Astrocyte (in vitro differentiated cells and primary cell): ENCODE results near the gene PLPPR4. TPM values are rescaled to one million over a fixed set of nuclear protein-coding genes. Genes with fewer than 3 reads are reported as not detected.

Experiments
- DNase-seq: peaks from one replicate; pipeline ENCODE4 v3.0.0-alpha.2; 2010; ENCODE audit warnings: low read depth
- FAIRE-seq: peaks from 2 replicates; lab custom pipeline; 2011; peaks lifted over from hg19 to GRCh38; lab: Jason Lieb, UNC
- H2AFZ ChIP-seq: 2 replicates; pipeline ENCODE4 v1.6.0; 2012; ENCODE audit warnings: low read depth, low read length, inconsistent platforms
- H3K27ac ChIP-seq: 2 replicates; pipeline ENCODE4 v1.5.1; 2011; ENCODE audit warnings: low read depth, low read length, inconsistent platforms
- H3K27me3 ChIP-seq: 2 replicates; pipeline ENCODE4 v1.6.0; 2011; ENCODE audit warnings: low read length, inconsistent platforms; ENCODE audit not compliant: insufficient read depth
- H3K36me3 ChIP-seq: 2 replicates; pipeline ENCODE4 v1.5.1; 2011; ENCODE audit warnings: low read length, inconsistent platforms; ENCODE audit not compliant: insufficient read depth
- H3K4me1 ChIP-seq: 2 replicates; pipeline ENCODE4 v1.5.1; 2011; ENCODE audit warnings: low read length, inconsistent platforms; ENCODE audit not compliant: insufficient read depth
- H3K4me2 ChIP-seq: 2 replicates; pipeline ENCODE4 v1.6.0; 2012; ENCODE audit warnings: low read length, inconsistent platforms
- H3K4me3 ChIP-seq: 2 replicates; pipeline ENCODE4 v1.5.1; 2011; ENCODE audit warnings: low read depth, mild to moderate bottlenecking, low read length, inconsistent platforms; ENCODE audit not compliant: insufficient read depth
- H3K79me2 ChIP-seq: 2 replicates; pipeline ENCODE4 v1.6.0; 2012; ENCODE audit warnings: mild to moderate bottlenecking, low read length, inconsistent platforms; ENCODE audit not compliant: insufficient read depth
- H3K9ac ChIP-seq: 2 replicates; pipeline ENCODE4 v1.6.0; 2012; ENCODE audit warnings: mild to moderate bottlenecking, low read length, inconsistent platforms
- H3K9me3 ChIP-seq: 2 replicates; pipeline ENCODE4 v1.5.1; 2012; ENCODE audit warnings: low read depth, mild to moderate bottlenecking, low read length, inconsistent platforms; ENCODE audit not compliant: insufficient read depth
- H4K20me1 ChIP-seq: 2 replicates; pipeline ENCODE4 v1.6.0; 2012; ENCODE audit warnings: low read length, inconsistent platforms; ENCODE audit not compliant: insufficient read depth
- H3K27ac Mint-ChIP-seq: one replicate; pipeline ENCODE4 v1.8.0; 2021; ENCODE audit warnings: mild to moderate bottlenecking, mixed read lengths; ENCODE audit not compliant: unreplicated experiment
- H3K27me3 Mint-ChIP-seq: one replicate; pipeline ENCODE4 v1.8.0; 2021; ENCODE audit warnings: low read depth, mixed read lengths; ENCODE audit not compliant: unreplicated experiment
- H3K36me3 Mint-ChIP-seq: one replicate; pipeline ENCODE4 v1.8.0; 2021; ENCODE audit warnings: low read depth, mixed read lengths; ENCODE audit not compliant: unreplicated experiment
- H3K4me1 Mint-ChIP-seq: one replicate; pipeline ENCODE4 v1.8.0; 2021; ENCODE audit warnings: low read depth, mixed read lengths; ENCODE audit not compliant: unreplicated experiment
- H3K4me3 Mint-ChIP-seq: one replicate; pipeline ENCODE4 v1.8.0; 2021; ENCODE audit warnings: mild to moderate bottlenecking, moderate library complexity, mixed read lengths; ENCODE audit not compliant: unreplicated experiment
- H3K9me3 Mint-ChIP-seq: one replicate; pipeline ENCODE4 v1.8.0; 2021; ENCODE audit warnings: mild to moderate bottlenecking, mixed read lengths; ENCODE audit not compliant: unreplicated experiment
- EZH2 ChIP-seq: IDR thresholded peaks from 2 replicates; pipeline ENCODE4 v1.6.1; 2012; ENCODE audit warnings: mild to moderate bottlenecking, low read length, inconsistent platforms; ENCODE audit not compliant: insufficient read depth
- total RNA-seq: library from RNA; stranded (reverse); gene quantifications from 2 replicates; pipeline ENCODE4 v1.2.1, GENCODE V29; 2021
- TF ChIP-seq, protein P1 (sequence below): IDR thresholded peaks from 2 replicates; pipeline ENCODE4 v1.5.1; 2011; ENCODE audit warnings: low read depth, mild to moderate bottlenecking, inconsistent platforms, low read length, moderate library complexity; ENCODE audit not compliant: insufficient read depth

PLPPR4 gene
- total RNA-seq, 1 donor from 2014 or later, result 0.07 TPM

DNA sequence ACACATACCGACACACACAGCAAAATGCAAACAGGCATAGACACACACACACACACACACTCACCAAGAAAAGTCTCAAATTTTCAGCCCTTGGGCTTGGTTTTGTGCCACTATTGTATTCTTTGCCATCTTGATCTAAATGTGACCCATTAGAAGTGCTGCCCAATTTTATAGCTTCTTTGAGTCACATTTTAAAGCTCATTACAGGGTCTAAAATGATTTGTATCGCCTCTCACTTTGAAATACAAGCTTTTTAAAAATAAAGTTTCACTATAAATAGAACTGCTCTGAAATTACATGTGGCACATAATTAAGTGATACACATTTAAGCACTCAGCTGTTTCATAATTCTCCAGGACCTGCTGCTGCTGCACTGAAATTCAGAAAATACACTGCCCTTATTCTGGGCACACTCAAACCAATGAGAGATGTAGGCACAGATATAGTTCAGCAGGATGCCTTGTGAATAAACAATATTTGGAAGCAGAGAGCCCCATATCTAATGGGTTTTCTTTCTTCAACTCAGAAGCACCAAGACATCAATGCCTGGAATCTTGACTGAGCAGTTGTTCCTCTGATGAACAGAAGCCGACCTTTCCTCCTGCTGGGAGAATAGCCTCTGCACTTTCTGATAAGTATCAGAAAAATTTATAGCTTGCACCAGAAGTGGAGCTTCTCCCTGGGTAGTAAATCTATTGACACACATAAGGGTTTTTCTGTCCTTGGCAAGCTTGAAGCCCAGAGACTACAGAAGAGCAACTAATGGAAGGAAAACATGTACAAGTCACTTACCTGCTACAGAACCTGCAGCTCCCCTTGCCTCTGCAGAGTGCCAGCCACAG is 37.0 kb upstream of the PLPPR4 start:
- H3K36me3 Mint-ChIP-seq, result no peaks in the 10 kb centered on the region
- no peaks in the 10 kb centered on the region for H3K79me2 ChIP-seq
- H3K4me2 ChIP-seq, result no peak overlapping the region
- no peaks in the 10 kb centered on the region for H3K27me3 ChIP-seq
- no peak for TF ChIP-seq EZH2
- TF ChIP-seq, protein P1, sequence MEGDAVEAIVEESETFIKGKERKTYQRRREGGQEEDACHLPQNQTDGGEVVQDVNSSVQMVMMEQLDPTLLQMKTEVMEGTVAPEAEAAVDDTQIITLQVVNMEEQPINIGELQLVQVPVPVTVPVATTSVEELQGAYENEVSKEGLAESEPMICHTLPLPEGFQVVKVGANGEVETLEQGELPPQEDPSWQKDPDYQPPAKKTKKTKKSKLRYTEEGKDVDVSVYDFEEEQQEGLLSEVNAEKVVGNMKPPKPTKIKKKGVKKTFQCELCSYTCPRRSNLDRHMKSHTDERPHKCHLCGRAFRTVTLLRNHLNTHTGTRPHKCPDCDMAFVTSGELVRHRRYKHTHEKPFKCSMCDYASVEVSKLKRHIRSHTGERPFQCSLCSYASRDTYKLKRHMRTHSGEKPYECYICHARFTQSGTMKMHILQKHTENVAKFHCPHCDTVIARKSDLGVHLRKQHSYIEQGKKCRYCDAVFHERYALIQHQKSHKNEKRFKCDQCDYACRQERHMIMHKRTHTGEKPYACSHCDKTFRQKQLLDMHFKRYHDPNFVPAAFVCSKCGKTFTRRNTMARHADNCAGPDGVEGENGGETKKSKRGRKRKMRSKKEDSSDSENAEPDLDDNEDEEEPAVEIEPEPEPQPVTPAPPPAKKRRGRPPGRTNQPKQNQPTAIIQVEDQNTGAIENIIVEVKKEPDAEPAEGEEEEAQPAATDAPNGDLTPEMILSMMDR, result no peak
- H3K36me3 ChIP-seq, result no peaks in the 10 kb centered on the region
- H3K9me3 Mint-ChIP-seq, result no peaks in the 10 kb centered on the region
- peaks cover 7% of the 10 kb centered on the region for H3K27me3 Mint-ChIP-seq
- no peaks in the 10 kb centered on the region for H4K20me1 ChIP-seq
- no peak overlapping the region for H3K4me3 ChIP-seq
- no peaks in the 10 kb centered on the region for H3K9me3 ChIP-seq
- FAIRE-seq (no peak), DNase-seq (no peak)
- H3K27ac ChIP-seq, result no peak overlapping the region
- no peak overlapping the region for H3K4me3 Mint-ChIP-seq
- H3K4me1 Mint-ChIP-seq, result no peaks in the 10 kb centered on the region
- no peak overlapping the region for H3K9ac ChIP-seq
- H3K27ac Mint-ChIP-seq, result no peak overlapping the region
- no peak overlapping the region for H2AFZ ChIP-seq
- H3K4me1 ChIP-seq, result no peaks in the 10 kb centered on the region

DNA sequence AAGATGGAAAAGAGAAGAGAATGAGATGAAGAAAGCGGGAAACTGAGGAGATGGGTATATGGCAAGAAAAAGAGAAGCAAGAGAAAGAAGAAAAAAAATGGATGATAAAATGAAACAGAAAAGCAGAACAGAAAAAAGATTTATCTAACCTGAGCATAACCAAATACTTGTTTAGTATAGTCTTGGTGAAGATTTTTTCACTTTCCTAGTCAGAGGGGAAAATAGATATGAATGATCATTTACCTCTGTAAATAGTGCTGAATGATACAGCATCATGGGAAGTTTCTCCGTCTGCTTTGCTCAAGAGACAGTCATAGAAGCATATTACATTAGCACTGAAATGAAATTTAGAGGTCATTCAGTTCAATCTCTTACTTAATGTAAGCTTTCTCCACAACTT is 36.1 kb upstream of the PLPPR4 start:
- Mint-ChIP-seq H3K27ac (no peak overlapping the region), H3K4me3 (no peak overlapping the region)
- H3K4me2 ChIP-seq, result no peak overlapping the region

More for the DNA sequence above, 36.1 kb upstream of the PLPPR4 start:
- Histone ChIP-seq H3K36me3 (no peaks in the 10 kb centered on the region), H3K27me3 (no peaks in the 10 kb centered on the region), H3K79me2 (no peaks in the 10 kb centered on the region), H2AFZ (no peak overlapping the region), H3K9ac (no peak overlapping the region), H3K27ac (no peak overlapping the region), H3K9me3 (no peaks in the 10 kb centered on the region), H3K4me1 (no peaks in the 10 kb centered on the region), H3K4me3 (no peak overlapping the region), H4K20me1 (no peaks in the 10 kb centered on the region)
- Mint-ChIP-seq H3K36me3 (no peaks in the 10 kb centered on the region), H3K9me3 (no peaks in the 10 kb centered on the region), H3K27me3 (peaks cover 7% of the 10 kb centered on the region), H3K4me1 (no peaks in the 10 kb centered on the region)
- no peak for TF ChIP-seq EZH2
- TF ChIP-seq, protein P1, result no peak
- DNase-seq, result no peak
- FAIRE-seq, result no peak
